Bronchial epithelial cell (primary cell): ENCODE measurements around the gene TBC1D22A. TPM values are rescaled to one million over a fixed set of nuclear protein-coding genes. Genes with fewer than 3 reads are reported as not detected.

Experiments
- DNase-seq: peaks from one replicate; pipeline ENCODE4 v3.0.0-alpha.2; 2010; ENCODE audit warnings: low read depth
- FAIRE-seq: peaks from 2 replicates; lab custom pipeline; 2011; peaks lifted over from hg19 to GRCh38; lab: Jason Lieb, UNC
- H3K27me3 ChIP-seq: 2 replicates; pipeline ENCODE4 v1.5.1; 2011; ENCODE audit warnings: low read length; ENCODE audit not compliant: control insufficient read depth, insufficient read depth
- H3K36me3 ChIP-seq: 2 replicates; pipeline ENCODE4 v1.5.1; 2011; ENCODE audit warnings: low read length; ENCODE audit not compliant: control insufficient read depth, insufficient read depth
- H3K4me3 ChIP-seq: 2 replicates; pipeline ENCODE4 v1.5.1; 2011; ENCODE audit warnings: mild to moderate bottlenecking, low read depth, low read length, control low read depth
- CTCF ChIP-seq: IDR thresholded peaks from 2 replicates; pipeline ENCODE4 v1.5.1; 2011; ENCODE audit warnings: mild to moderate bottlenecking, moderate library complexity, low read length, control low read depth, inconsistent platforms; ENCODE audit not compliant: insufficient read depth, severe bottlenecking
- total RNA-seq: library from RNA; depleted of rRNA; stranded (reverse); fragments of >200 nt; gene quantifications from 2 replicates; pipeline ENCODE4 v1.2.1, GENCODE V29; 2014

Gene TBC1D22A
- total RNA-seq, 1 donor from 2014 or later: 10.0 TPM

DNA sequence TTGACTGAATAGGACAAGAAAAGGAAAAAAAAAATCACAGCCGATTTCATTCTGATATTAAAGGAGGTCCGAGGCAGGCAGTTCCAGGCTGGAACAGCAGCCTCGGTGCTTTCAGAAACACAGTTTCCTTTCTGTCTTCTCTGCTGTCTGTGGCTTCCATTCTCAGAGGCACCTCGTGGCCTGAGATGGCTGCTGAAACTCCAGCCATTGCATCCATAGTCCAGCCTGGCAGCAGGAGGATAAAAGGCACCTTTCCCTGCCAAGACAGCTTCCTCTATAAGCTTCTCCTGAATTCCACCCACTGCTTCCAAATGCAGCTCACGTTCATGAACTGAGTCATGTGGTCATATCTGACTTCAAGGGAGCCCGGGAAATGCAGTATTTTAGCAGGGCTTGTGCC lies 390.5 kb downstream of the TBC1D22A start:
- no peak for TF ChIP-seq CTCF
- no peak for DNase-seq
- FAIRE-seq: no peak
- Histone ChIP-seq H3K4me3 (no peak overlapping the region), H3K27me3 (no peaks in the 10 kb centered on the region), H3K36me3 (no peaks in the 10 kb centered on the region)

GRCh38 chr22:47153854-47154525 lies 391.5 kb downstream of the TBC1D22A start:
- Histone ChIP-seq H3K27me3 (no peaks in the 10 kb centered on the region), H3K4me3 (no peak overlapping the region), H3K36me3 (no peaks in the 10 kb centered on the region)
- DNase-seq (no peak), FAIRE-seq (no peak)
- no peak for TF ChIP-seq CTCF

DNA sequence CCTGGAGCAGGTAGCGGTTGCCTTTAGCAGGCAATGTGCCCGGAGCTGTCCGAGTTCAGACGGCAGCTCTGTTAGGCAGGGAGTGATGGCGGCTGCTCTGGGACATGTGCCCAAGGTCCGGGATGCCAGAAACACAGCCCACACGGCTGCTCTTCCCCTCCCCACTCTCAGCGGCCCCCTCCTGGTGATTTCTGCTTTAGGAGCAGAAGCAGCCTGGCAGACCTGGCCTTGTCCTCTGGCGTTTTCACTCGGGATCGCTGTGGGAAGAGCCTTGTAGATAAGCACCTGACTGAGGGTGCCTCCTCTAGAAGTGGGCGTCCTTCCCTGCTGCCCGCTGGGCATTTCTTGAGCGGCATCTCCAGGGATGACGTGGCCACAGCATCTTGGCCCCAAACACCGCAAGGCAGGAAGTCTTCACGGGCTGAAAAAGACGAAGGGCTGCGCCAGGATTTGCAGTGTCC lies 392.2 kb downstream of the TBC1D22A start:
- FAIRE-seq (no peak), DNase-seq (no peak)
- Histone ChIP-seq H3K4me3 (no peak overlapping the region), H3K27me3 (no peaks in the 10 kb centered on the region), H3K36me3 (no peaks in the 10 kb centered on the region)
- no peak for TF ChIP-seq CTCF

- no peaks in the 10 kb centered on the region for H3K36me3 ChIP-seq
- no peaks in the 10 kb centered on the region for H3K27me3 ChIP-seq
- FAIRE-seq (no peak), DNase-seq (no peak)
- no peak for TF ChIP-seq CTCF
- H3K4me3 ChIP-seq: no peak overlapping the region
Measured at GRCh38 chr22:47155131-47155885, 392.9 kb downstream of the TBC1D22A start.

GRCh38 chr22:47155912-47156311 lies 393.5 kb downstream of the TBC1D22A start:
- no peak overlapping the region for H3K4me3 ChIP-seq
- no peaks in the 10 kb centered on the region for H3K36me3 ChIP-seq
- no peaks in the 10 kb centered on the region for H3K27me3 ChIP-seq
- no peak for TF ChIP-seq CTCF
- DNase-seq (no peak), FAIRE-seq (no peak)
